Transverse colon (tissue), 4 donors: ENCODE measurements around the gene CYRIA. TPM values are rescaled to one million over a fixed set of nuclear protein-coding genes. Genes with fewer than 3 reads are reported as not detected.

Experiments used
- DNase-seq: peaks from one replicate; pipeline ENCODE4 v3.0.0-alpha.2; 2019
- H3K27ac ChIP-seq, 4 donors: fragments of 200-600 bp; sonication (generic); 2 replicates each; pipeline ENCODE4 v1.5.1; 2016 to 2018; ENCODE audit warnings: inconsistent platforms in 4 of 4
- H3K27me3 ChIP-seq: fragments of 200-600 bp; sonication (generic); 2 replicates; pipeline ENCODE4 v1.5.1; 2017; ENCODE audit warnings: inconsistent platforms
- H3K36me3 ChIP-seq, 4 donors: fragments of 200-600 bp; sonication (generic); 2 replicates each; pipeline ENCODE4 v1.5.1; 2017 to 2019; ENCODE audit warnings: inconsistent platforms in 4 of 4
- H3K4me1 ChIP-seq, 4 donors: fragments of 200-600 bp; sonication (generic); 2 replicates each; pipeline ENCODE4 v1.5.1; 2017 to 2020; ENCODE audit warnings: inconsistent platforms in 4 of 4
- H3K4me3 ChIP-seq, 4 donors: fragments of 200-600 bp; sonication (generic); 1 replicate in 1 of 4; 2 replicates in 3 of 4; pipeline versions ENCODE4 v1.5.1 to v1.6.1; 2017 to 2019; ENCODE audit warnings: inconsistent platforms in 4 of 4
- H3K9me3 ChIP-seq, 2 donors: fragments of 200-600 bp; sonication (generic); 2 replicates each; pipeline ENCODE4 v1.5.1; 2017 to 2019; ENCODE audit warnings: inconsistent platforms in 2 of 2
- CTCF ChIP-seq, 5 experiments: fragments of 200-600 bp in 3 of 5; fragments of 450-650 bp in 2 of 5; sonication (generic) in 3 of 5; IDR thresholded peaks; 1 replicate in 2 of 5; 2 replicates in 3 of 5; pipeline ENCODE4 v1.5.1; 2016 to 2017; ENCODE audit warnings: antibody characterized with exemption in 5 of 5, inconsistent platforms in 3 of 5, mild to moderate bottlenecking in 2 of 5, moderate library complexity in 1 of 5
- EP300 ChIP-seq: sonication (generic); formaldehyde crosslinking; IDR thresholded peaks from one replicate; pipeline ENCODE4 v1.6.1; 2017; ENCODE audit warnings: antibody characterized with exemption, low read depth
- POLR2A ChIP-seq: fragments of 450-650 bp; IDR thresholded peaks from one replicate; pipeline ENCODE4 v1.6.1; 2016; ENCODE audit warnings: antibody characterized with exemption, mild to moderate bottlenecking, moderate library complexity
- POLR2AphosphoS5 ChIP-seq, 3 donors: sonication (generic); formaldehyde crosslinking; IDR thresholded peaks; one replicate each; pipeline ENCODE4 v1.6.1; 2016; ENCODE audit warnings: antibody characterized with exemption in 3 of 3
- WGBS, 2 donors: methylation state at CpG; one replicate each; pipeline ENCODE4 v1.1.5; 2018; ENCODE audit warnings: low coverage in 1 of 2; 5-methylcytosine and 5-hydroxymethylcytosine counted together
- in situ Hi-C, 4 donors: fragments of 200-750 bp; cut with MboI; loops; one replicate each; pipeline versions ENCODE4 v1.15.0 to v1.15.1; 2017; ENCODE audit warnings: low sequenced_read_pairs in 3 of 4, low pct_ligation_motif_present in 1 of 4, low pct_unique_long_range_greater_than_20kb in 1 of 4
- intact Hi-C: fragments of 100-400 bp; cut with DNase I; formaldehyde crosslinking; loops from one replicate; pipeline ENCODE4 v1.15.1; 2023; ENCODE audit warnings: low total_unique reads
- total RNA-seq, 4 donors: library from RNA; depleted of rRNA; stranded (reverse); fragments of >200 nt; gene quantifications; one replicate each; pipeline ENCODE4 v1.1.0, GENCODE V29; 2016

CYRIA gene
- total RNA-seq, 4 donors from 2014 or later, result 0.20 to 8.4 (median 2.6) TPM

- H3K27ac ChIP-seq, result no peak overlapping the region
- no peak for DNase-seq
- 71 to 83% methylated on average over 1 to 3 of the region's 3 CpGs for WGBS, 2 donors
- no peak overlapping the region for H3K4me3 ChIP-seq
- TF ChIP-seq CTCF (IDR thresholded peaks at IDR 0.05) (no peak), POLR2AphosphoS5 (IDR thresholded peaks at IDR 0.05) (no peak), POLR2A (no peak), EP300 (no peak)
- no peaks in the 10 kb centered on the region for H3K4me1 ChIP-seq
- in situ Hi-C loops, result no loop called here
- H3K27me3 ChIP-seq, result no peaks in the 10 kb centered on the region
- intact Hi-C loops, result no loop called here
- H3K9me3 ChIP-seq, result no peaks in the 10 kb centered on the region
- no peaks in the 10 kb centered on the region for H3K36me3 ChIP-seq
These were observed 17.9 kb upstream of the CYRIA start for GRCh38 chr2:16683576-16683975.

GRCh38 chr2:16682431-16683118, 16.9 kb upstream of the CYRIA start:
- in situ Hi-C loops (no loop called here), intact Hi-C loops (no loop called here)
- no peak for TF ChIP-seq POLR2AphosphoS5 (IDR thresholded peaks at IDR 0.05)
- no peak for TF ChIP-seq CTCF (IDR thresholded peaks at IDR 0.05)
- TF ChIP-seq POLR2A, result no peak
- no peak for TF ChIP-seq EP300
- DNase-seq, result no peak
- WGBS, 2 donors, result 67 to 74% methylated on average over 3 to 9 of the region's 9 CpGs
- Histone ChIP-seq H3K27me3 (no peaks in the 10 kb centered on the region), H3K4me1 (no peaks in the 10 kb centered on the region), H3K4me3 (no peak overlapping the region), H3K27ac (no peak overlapping the region), H3K9me3 (peaks cover 5 to 7% of the 10 kb centered on the region in 2 donors), H3K36me3 (no peaks in the 10 kb centered on the region)

- no peaks in the 10 kb centered on the region for H3K36me3 ChIP-seq
- peaks cover 6 to 8% of the 10 kb centered on the region in 2 donors for H3K9me3 ChIP-seq
- no peak for DNase-seq
- in situ Hi-C loops, result no loop called here
- H3K4me3 ChIP-seq, result no peak overlapping the region
- intact Hi-C loops, result no loop called here
- no peak overlapping the region for H3K27ac ChIP-seq
- TF ChIP-seq EP300, result no peak
- no peak for TF ChIP-seq POLR2A
- no peak for TF ChIP-seq POLR2AphosphoS5 (IDR thresholded peaks at IDR 0.05)
- no peak for TF ChIP-seq CTCF (IDR thresholded peaks at IDR 0.05)
- H3K4me1 ChIP-seq, result no peaks in the 10 kb centered on the region
- H3K27me3 ChIP-seq, result no peaks in the 10 kb centered on the region
- WGBS, 2 donors, result 72% methylated on average over 5 of the region's 5 CpGs
These were observed 15.1 kb upstream of the CYRIA start for GRCh38 chr2:16680781-16681180.

GRCh38 chr2:16680304-16680703, 14.7 kb upstream of the CYRIA start:
- Histone ChIP-seq H3K27me3 (no peaks in the 10 kb centered on the region), H3K27ac (no peak overlapping the region), H3K4me1 (no peaks in the 10 kb centered on the region), H3K9me3 (peaks cover 6 to 8% of the 10 kb centered on the region in 2 donors), H3K36me3 (no peaks in the 10 kb centered on the region), H3K4me3 (no peak overlapping the region)
- DNase-seq, result no peak
- WGBS, 2 donors, result 33 to 54% methylated on average over 1 of the region's 1 CpG
- in situ Hi-C loops (no loop called here), intact Hi-C loops (no loop called here)
- no peak for TF ChIP-seq EP300
- no peak for TF ChIP-seq POLR2AphosphoS5 (IDR thresholded peaks at IDR 0.05)
- no peak for TF ChIP-seq POLR2A
- TF ChIP-seq CTCF (IDR thresholded peaks at IDR 0.05), result no peak
